Left colon (tissue), 2 donors: ENCODE results near the gene ZFP1. TPM values are rescaled to one million over a fixed set of nuclear protein-coding genes. Genes with fewer than 3 reads are reported as not detected.
A peak's percentile ranks its signal among the peaks of the same experiment; 100 is the strongest.
"Not testable (repeated sequence)": the region's sequence is repeated elsewhere in the genome, so short reads cannot be mapped to it uniquely, and the experiment has no call there.

Source experiments
- ATAC-seq: fragments of 200-7000 bp; cut with Tn5 transposase; one replicate; pipeline ENCODE4 v1.9.1; 2020; ENCODE audit warnings: mild to moderate bottlenecking, moderate library complexity
- DNase-seq, 2 donors: peaks; one replicate each; pipeline ENCODE4 v3.0.0-alpha.2; 2020
- intact Hi-C, 2 donors: fragments of 100-400 bp; cut with DNase I in 1 of 2; cut with micrococcal nuclease in 1 of 2; formaldehyde crosslinking; loops; one replicate each; pipeline versions ENCODE4 v1.11.2 to v1.14.0; 2022; cut with DNase I, micrococcal nuclease
- total RNA-seq, 2 donors: library from RNA; stranded (reverse); fragmentation: NEBNext Ultra II Directional; extraction: Animal tissue kit (Norgen Biotek cat#: 25700); gene quantifications; one replicate each; pipeline ENCODE4 v1.2.1, GENCODE V29; 2021
- donor health status: DM: no; HTN: no; CAD: no.
- donor health status: DM: yes; HTN: yes; CAD: no.

ZFP1 gene
- total RNA-seq, 2 donors from 2014 or later: 3.1 to 6.2 TPM

DNA sequence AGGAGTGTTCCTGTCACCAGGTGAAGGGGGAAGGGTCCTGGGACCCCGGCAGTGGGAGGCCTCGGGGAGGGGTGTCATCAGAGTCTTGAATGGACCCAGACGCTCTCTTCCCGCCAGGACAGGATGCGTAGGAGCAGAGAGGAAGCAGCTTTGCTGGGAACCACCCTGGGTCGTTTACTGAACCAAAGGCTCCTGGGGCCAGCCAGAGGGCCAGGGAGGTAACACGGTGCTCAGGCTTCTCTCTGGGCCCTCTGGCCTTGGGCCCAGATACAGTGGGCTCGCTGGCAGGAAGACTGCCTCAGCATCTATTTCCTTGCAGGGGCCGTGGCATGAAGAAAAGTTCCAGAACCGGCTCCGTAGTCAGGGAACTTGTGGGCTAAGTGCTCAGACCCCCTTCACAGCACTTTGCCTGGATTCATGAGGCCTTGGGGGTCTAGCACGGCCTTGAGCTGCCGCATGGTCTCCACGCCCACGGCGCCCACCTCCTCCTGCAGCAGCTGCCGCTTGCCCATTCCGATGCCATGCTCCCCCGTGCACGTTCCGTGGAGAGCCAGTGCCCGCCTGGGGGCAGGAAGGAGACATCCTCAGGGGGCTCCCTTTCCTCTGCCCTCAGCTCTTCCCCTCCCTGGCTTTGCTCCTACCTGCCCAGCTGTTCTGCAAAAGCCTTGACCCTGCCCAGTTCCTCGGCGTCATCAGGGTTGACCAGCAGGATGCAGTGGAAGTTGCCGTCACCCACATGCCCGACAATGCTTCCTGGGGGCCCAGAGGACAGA is 36.2 kb upstream of the ZFP1 start:
- ATAC-seq: no peak
- intact Hi-C loops: loop anchor here in 1 of 2 donors (2.0 kb wide), 1 partner anchor 113 kb away; the partner anchor contains the start of gene ZNRF1

GRCh38 chr16:75112734-75113491 is 35.4 kb upstream of the ZFP1 start:
- intact Hi-C loops: no loop called here
- DNase-seq: no peak
- no peak for ATAC-seq

More for the DNA sequence above, 36.2 kb upstream of the ZFP1 start:
- DNase-seq: no peak

DNA sequence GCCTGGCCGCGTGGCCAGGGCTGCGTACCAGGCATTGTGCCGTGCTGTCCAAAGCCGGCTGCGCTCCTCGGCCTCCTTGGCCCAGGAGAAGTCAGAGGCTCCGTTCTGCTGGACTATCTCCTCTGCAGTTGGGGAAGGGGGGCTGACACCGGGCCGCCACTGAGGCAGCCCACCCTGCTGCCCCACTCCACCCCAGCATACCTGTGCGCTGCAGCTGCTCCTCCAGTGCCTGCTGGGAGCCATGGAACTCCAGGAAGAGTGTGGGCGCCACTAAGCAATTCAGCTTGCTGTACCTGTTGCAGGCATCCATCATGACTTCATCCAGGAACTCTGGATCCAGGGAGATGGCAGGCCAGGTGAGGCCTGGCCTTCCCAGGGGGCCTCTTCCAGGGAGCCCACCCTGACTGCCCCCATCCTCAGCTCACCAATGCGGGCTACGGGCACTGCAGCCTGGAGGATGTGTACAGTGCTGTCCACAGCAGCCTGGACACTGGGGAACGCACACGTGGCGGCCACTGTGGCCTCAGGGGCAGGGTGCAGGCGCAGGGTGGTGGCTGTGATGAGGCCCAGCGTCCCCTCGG is 34.7 kb upstream of the ZFP1 start:
- no peak for ATAC-seq
- DNase-seq: no peak
- intact Hi-C loops: no loop called here

- no peak for ATAC-seq
- intact Hi-C loops: no loop called here
- no peak for DNase-seq
Observed at GRCh38 chr16:75114179-75114945, 34.0 kb upstream of the ZFP1 start.

- ATAC-seq (no peak), DNase-seq (no peak)
- intact Hi-C loops: no loop called here
Observed at GRCh38 chr16:75114946-75115825, 33.1 kb upstream of the ZFP1 start.

DNA sequence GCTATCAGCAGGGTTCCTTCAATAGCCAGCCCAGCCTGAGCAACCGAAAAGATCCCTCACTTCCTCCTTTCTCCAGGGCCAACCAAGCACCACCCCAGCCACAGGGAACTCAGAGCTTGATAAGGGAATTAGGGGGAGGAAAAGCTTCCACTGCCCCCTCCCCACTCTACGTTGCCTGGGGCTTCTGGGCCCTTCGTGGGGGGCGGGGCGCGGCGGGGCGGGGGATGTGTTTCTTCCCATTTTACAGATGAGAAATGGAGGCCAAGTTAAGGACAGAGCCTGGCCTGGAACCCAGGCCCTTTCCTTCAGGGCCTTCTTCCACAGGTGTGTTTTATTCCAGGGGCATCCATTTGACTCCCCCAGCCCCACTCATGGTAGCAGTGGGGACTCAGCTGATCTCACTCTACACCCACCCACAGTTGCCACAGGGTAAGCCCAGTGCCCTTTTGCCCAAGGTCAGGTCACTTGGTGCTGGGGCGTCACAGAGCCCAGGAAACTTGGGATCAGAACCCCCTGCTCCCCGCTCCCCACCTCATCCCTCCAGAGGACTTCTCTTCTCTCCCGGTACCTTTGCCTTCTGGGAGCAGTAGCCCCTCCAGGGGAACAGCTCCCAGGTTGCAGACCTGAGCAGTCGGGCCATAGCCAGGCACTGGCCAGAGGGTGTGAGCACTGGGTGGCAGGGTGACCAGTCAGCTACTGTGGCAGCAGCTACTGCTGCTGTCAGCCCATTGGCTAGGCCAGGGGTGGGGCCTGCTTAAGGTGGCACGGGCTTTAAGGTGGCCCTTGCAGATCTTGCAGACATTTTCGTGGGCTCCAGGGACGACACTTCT is 32.0 kb upstream of the ZFP1 start, which contains the start of gene LDHD:
Gene LDHD, minus strand, starts transcription at position 700 of the 830 bp plus-strand sequence. Its CDS starts 60 bp downstream, at position 640.
- intact Hi-C loops: no loop called here
- DNase-seq (peak; percentile 84 to 88), ATAC-seq (peak; percentile 95)

DNA sequence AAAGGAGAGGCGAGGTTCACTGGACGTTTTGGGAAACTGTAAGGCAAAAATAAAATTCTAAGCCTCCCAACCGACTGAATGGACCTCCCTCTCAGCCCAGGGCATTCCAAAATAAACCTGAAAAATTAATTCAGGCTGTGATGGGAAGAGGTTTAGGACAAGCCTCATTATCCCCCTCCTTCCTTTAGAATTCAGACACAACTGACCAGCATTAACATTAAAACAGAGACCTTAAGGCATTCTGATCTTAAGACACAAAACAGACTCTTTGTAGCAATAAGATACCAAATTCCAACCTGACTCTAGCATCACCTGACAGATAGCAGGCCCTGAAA is 31.4 kb upstream of the ZFP1 start:
- intact Hi-C loops: no loop called here
- ATAC-seq (no peak), DNase-seq (no peak)

DNA sequence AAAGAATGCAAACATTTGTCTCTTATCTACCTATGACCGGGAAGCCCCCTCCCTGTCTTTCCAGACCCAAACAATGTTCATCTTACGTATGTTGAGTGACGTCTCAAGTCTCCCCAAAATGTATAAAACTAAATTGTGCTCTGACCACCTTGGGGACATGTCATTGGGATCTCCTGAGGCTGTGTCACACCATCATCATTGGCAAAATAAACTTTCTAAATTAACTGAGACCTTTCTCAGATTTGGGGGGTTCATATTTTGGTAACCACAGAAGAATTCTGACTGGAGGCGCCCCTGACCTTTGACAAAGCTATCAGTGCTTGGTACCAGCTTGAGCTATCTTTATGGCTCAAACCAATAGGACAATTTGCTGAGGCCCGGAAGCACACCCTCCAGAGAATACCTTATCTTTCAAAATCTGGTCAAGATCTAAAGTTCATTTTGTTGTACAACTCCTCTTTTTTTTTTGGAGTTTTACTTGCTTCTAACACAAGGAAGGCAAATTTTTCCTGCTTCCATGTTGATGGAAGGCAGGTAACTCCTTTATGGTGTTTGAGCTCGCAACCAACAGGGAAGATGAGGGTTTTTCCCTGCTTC is 29.3 kb upstream of the ZFP1 start:
- intact Hi-C loops: no loop called here
- DNase-seq (no peak), ATAC-seq (no peak)

DNA sequence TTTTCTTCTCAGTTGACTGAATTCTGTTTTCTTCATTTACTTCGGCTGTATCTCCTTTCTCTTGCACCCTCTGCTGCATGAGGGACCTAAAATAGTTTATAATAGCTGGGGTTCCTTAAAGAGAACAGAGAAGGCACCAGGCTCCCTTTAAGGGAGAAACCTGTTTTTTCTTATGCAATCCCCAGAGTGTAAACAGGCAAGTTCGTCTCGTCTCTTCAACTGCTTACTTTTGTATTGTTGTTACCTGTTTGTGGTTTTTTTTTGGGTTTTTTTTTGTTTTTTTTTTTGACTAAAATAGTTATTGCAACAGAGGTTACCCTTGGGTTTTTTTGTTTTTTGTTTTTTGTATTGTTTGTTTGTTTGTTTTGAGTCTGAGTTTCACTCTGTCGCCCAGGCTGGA is 28.1 kb upstream of the ZFP1 start:
- DNase-seq (no peak), ATAC-seq (no peak)
- intact Hi-C loops: no loop called here

DNA sequence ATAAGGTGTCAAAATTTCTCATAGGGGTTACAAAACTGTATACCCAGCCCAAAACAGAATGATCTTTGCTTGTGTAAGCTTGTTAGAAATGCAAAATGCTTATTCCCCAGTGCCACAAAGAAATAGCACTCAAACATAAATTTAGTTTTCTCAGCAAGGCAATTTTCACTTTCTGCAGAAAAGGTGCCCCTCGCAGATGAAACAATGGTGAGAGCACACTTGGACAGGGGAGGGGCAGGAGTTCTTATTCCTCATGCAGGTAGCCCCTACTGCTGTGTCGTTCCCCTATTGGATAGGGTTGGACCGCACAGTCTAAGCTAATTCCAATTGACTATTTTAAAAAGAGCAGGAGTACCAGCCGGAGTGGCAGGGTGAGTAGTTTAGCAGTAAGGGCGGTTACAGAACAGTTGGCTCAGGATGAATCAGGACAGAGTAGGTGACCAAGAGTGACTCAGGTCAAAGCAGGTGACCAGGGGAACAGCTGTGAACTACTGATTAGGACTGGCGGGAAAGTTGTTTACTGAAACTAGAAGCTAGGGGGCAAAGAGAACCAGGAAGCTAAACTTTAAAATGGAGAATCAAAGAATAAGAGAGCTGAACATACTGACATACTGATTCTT is 26.3 kb upstream of the ZFP1 start:
- ATAC-seq: no peak
- DNase-seq: no peak
- intact Hi-C loops: no loop called here

DNA sequence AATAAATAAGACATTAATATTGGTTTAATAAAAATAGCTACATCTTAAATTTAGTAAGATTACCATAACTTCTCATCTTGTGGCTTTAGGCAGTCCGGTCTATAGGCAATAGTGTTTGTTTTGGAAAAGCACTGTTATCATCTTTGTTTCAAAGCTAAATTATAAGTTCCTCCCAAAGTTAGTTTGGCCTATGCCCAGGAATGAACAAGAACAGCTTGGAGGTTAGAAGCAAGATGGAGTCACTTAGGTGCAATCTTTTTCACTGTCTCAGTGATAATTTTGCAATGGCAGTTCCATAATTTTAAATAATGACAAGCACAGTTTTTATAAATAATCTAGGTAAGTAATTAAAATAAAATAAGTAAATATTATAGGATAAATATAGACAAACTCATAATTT is 25.7 kb upstream of the ZFP1 start:
- intact Hi-C loops: no loop called here
- ATAC-seq (no peak), DNase-seq (no peak)

- intact Hi-C loops: no loop called here
- ATAC-seq (no peak), DNase-seq (no peak)
Observed at GRCh38 chr16:75127713-75128415, 20.5 kb upstream of the ZFP1 start.

DNA sequence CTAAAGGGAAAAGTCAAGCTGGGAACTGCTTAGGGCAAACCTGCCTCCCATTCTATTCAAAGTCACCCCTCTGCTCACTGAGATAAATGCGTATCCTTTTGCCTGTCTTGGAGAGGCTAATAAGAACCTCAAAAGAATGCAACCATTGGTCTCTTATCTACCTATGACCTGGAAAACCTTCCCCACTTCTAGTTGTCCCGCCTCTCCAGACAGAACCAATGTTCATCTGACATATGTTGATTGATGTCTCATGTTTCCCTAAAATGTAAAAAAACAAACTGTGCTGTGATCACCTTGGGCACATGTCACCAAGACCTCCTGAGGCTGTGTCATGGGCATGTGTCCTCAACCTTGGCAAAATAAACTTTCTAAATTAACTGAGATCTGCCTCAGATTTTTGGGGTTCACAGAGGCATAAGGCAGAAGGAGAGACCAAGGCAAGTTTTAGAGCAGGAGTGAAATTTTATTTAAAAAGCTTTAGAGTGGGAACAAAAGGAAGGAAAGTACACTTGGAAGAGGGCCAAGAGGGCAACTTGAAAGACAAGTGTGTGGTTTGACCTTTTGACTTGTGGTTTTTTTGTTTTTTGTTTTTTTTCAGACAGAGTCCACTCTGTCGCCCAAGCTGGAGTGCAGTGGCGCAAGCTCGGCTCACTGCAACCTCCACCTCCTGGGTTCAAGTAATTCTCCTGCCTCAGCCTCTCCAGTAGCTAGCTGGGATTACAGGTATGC is 18.7 kb upstream of the ZFP1 start:
- intact Hi-C loops, DNase-seq: not testable (repeated sequence)
- peak; percentile 41 for ATAC-seq

GRCh38 chr16:75130150-75130771 is 18.1 kb upstream of the ZFP1 start:
- peak; percentile 31 for ATAC-seq
- no peak for DNase-seq
- intact Hi-C loops: no loop called here

DNA sequence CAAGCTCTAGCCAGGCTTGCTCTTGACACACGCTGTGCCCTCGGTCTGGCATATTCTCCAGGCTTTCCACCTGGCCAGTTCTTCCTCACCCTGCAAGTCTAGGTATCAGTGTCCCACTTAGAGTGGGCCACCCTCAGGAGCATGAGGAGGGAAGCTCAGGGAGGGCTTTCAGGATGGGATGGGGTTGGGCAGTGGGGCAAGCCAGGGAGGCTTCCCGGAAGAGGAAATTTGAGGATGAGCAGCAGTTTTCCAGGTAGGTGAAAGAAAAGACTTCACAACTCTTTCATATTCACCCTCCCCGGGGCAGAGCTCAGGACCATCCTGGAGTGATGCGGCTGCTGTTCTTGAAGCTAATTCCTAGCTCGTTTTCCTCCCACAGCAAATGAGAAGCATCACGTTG is 17.2 kb upstream of the ZFP1 start:
- intact Hi-C loops: no loop called here
- ATAC-seq (no peak), DNase-seq (no peak)
